ENCODE data around the gene MRFAP1L1. TPM values are rescaled to one million over a fixed set of nuclear protein-coding genes. Genes with fewer than 3 reads are reported as not detected.
"Not testable (repeated sequence)": the region's sequence is repeated elsewhere in the genome, so short reads cannot be mapped to it uniquely, and the experiment has no call there.

MRFAP1L1 gene
- polyA plus RNA-seq, 1 donor, result 64.1 TPM

- Histone ChIP-seq H3K9me3 (ENCODE audit: control insufficient read depth, low read depth, low read length) (peaks cover 7% of the 10 kb centered on the region), H3K27me3 (ENCODE audit: control insufficient read depth, insufficient read depth, low read length) (no peaks in the 10 kb centered on the region), H3K4me1 (ENCODE audit: control insufficient read depth, insufficient read depth, low read length) (peaks cover 6% of the 10 kb centered on the region), H3K36me3 (ENCODE audit: control insufficient read depth, insufficient read depth, low read length) (peaks cover 19% of the 10 kb centered on the region), H3K4me3 (ENCODE audit: low read length) (peak overlapping the region; percentile 57), H3K27ac (ENCODE audit: low read length) (no peak overlapping the region)
- peak; percentile 55 to 75 for DNase-seq
- WGBS (ENCODE audit: insufficient coverage, low lambda C conversion rate), result 0% methylated on average over 1 of the region's 40 CpGs
Observed at GRCh38 chr4:6674500-6675149, 35.0 kb downstream of the MRFAP1L1 start.

GRCh38 chr4:6673660-6674499, 35.8 kb downstream of the MRFAP1L1 start:
- DNase-seq, result peak; percentile 96 to 98
- peak overlapping the region; percentile 57 for H3K4me3 ChIP-seq (ENCODE audit: low read length)
- H3K36me3 ChIP-seq (ENCODE audit: control insufficient read depth, insufficient read depth, low read length), result peaks cover 19% of the 10 kb centered on the region
- H3K9me3 ChIP-seq (ENCODE audit: control insufficient read depth, low read depth, low read length), result peaks cover 7% of the 10 kb centered on the region
- no peaks in the 10 kb centered on the region for H3K27me3 ChIP-seq (ENCODE audit: control insufficient read depth, insufficient read depth, low read length)
- H3K4me1 ChIP-seq (ENCODE audit: control insufficient read depth, insufficient read depth, low read length), result peaks cover 6% of the 10 kb centered on the region
- peak overlapping the region; percentile 91 for H3K27ac ChIP-seq (ENCODE audit: low read length)
- no CpG with 5 or more reads among the region's 89 CpGs for WGBS (ENCODE audit: insufficient coverage, low lambda C conversion rate)

- not testable (repeated sequence) for H3K27me3 ChIP-seq (ENCODE audit: control insufficient read depth, insufficient read depth, low read length); H3K4me1 ChIP-seq (ENCODE audit: control insufficient read depth, insufficient read depth, low read length); H3K9me3 ChIP-seq (ENCODE audit: control insufficient read depth, low read depth, low read length)
- Histone ChIP-seq H3K36me3 (ENCODE audit: control insufficient read depth, insufficient read depth, low read length) (peaks cover 17% of the 10 kb centered on the region), H3K4me3 (ENCODE audit: low read length) (peak overlapping the region; percentile 57), H3K27ac (ENCODE audit: low read length) (peak overlapping the region; percentile 91)
- no CpG with 5 or more reads among the region's 14 CpGs for WGBS (ENCODE audit: insufficient coverage, low lambda C conversion rate)
- DNase-seq, result peak in 1 of 2 donors; percentile 54
Observed at GRCh38 chr4:6673191-6673659, 36.4 kb downstream of the MRFAP1L1 start.

DNA sequence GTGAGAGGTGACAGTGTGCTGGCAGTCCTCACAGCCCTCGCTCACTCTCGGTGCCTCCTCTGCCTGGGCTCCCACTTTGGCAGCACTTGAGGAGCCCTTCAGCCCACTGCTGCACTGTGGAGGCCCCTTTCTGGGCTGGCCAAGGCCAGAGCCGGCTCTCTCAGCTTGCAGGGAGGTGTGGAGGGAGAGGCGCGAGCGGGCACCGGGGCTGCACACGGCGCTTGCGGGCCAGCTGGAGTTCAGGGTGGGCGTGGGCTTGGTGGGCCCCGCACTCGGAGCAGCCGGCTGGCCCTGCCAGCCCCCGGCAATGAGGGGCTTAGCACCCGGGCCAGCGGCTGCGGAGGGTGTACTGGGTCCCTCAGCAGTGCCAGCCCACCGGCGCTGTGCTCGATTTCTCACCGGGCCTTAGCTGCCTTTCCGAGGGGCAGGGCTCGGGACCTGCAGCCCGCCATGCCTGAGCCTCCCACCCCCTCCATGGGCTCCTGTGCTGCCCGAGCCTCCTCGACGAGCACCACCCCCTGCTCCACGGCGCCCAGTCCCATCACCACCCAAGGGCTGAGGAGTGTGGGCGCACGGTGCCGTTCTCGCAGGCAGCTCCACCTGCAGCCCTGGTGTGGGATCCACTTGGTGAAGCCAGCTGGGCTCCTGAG, 37.0 kb downstream of the MRFAP1L1 start:
- H3K9me3 ChIP-seq (ENCODE audit: control insufficient read depth, low read depth, low read length); H3K27ac ChIP-seq (ENCODE audit: low read length); H3K4me1 ChIP-seq (ENCODE audit: control insufficient read depth, insufficient read depth, low read length); H3K27me3 ChIP-seq (ENCODE audit: control insufficient read depth, insufficient read depth, low read length); DNase-seq; H3K4me3 ChIP-seq (ENCODE audit: low read length): not testable (repeated sequence)
- peaks cover 16% of the 10 kb centered on the region for H3K36me3 ChIP-seq (ENCODE audit: control insufficient read depth, insufficient read depth, low read length)
- WGBS (ENCODE audit: insufficient coverage, low lambda C conversion rate), result no CpG with 5 or more reads among the region's 34 CpGs

DNA sequence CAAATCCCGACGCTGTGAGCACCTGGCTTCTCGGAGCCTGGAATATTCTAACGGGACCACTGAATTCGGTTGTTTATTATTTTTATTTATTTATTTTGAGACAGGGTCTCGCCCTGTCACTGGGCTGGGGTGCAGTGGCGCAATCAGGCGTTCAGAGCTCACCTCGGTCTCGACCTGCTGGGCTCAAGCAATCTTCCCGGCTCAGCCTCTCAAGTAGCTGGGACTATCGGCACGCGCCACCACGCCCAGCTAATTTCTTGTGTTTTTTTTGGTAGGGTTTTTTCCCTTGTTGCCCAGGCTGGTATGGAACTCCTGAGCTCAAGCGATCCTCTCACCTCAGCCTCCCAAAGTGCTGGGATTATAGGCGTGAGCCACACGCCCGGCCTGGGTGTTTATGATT, 37.5 kb downstream of the MRFAP1L1 start:
- no peak overlapping the region for H3K27ac ChIP-seq (ENCODE audit: low read length)
- H3K9me3 ChIP-seq (ENCODE audit: control insufficient read depth, low read depth, low read length), result peaks cover 7% of the 10 kb centered on the region
- no peaks in the 10 kb centered on the region for H3K27me3 ChIP-seq (ENCODE audit: control insufficient read depth, insufficient read depth, low read length)
- peaks cover 14% of the 10 kb centered on the region for H3K36me3 ChIP-seq (ENCODE audit: control insufficient read depth, insufficient read depth, low read length)
- peaks cover 6% of the 10 kb centered on the region for H3K4me1 ChIP-seq (ENCODE audit: control insufficient read depth, insufficient read depth, low read length)
- no peak for DNase-seq
- H3K4me3 ChIP-seq (ENCODE audit: low read length), result no peak overlapping the region
- WGBS (ENCODE audit: insufficient coverage, low lambda C conversion rate), result no CpG with 5 or more reads among the region's 19 CpGs

- Histone ChIP-seq H3K27me3 (ENCODE audit: control insufficient read depth, insufficient read depth, low read length) (no peaks in the 10 kb centered on the region), H3K4me1 (ENCODE audit: control insufficient read depth, insufficient read depth, low read length) (peaks cover 6% of the 10 kb centered on the region), H3K27ac (ENCODE audit: low read length) (no peak overlapping the region), H3K36me3 (ENCODE audit: control insufficient read depth, insufficient read depth, low read length) (peaks cover 10% of the 10 kb centered on the region), H3K9me3 (ENCODE audit: control insufficient read depth, low read depth, low read length) (peaks cover 7% of the 10 kb centered on the region), H3K4me3 (ENCODE audit: low read length) (no peak overlapping the region)
- DNase-seq, result no peak
- WGBS (ENCODE audit: insufficient coverage, low lambda C conversion rate), result no CpG with 5 or more reads among the region's 1 CpG
Observed at GRCh38 chr4:6671648-6672047, 38.0 kb downstream of the MRFAP1L1 start.

DNA sequence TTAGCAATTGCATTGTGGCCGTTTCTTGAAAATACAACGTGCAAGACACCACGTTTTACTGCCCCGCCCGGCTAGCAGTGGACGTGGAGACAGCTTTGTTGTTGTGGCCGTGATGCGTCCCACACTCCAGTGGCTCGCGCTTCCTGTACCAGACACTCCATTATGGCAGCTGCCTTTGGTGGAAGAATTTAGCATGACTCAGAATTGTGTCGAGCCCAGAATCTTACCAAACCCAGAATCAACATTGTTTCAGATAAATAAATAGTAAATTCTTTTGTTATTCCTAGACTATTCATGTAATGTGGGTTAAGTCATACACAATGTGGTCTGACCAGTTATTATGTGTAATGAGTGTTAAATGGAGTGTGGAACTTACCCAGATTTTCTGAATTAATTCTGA, 41.3 kb downstream of the MRFAP1L1 start:
- no CpG with 5 or more reads among the region's 11 CpGs for WGBS (ENCODE audit: insufficient coverage, low lambda C conversion rate)
- H3K27me3 ChIP-seq (ENCODE audit: control insufficient read depth, insufficient read depth, low read length), result peaks cover 26% of the 10 kb centered on the region
- DNase-seq, result no peak
- peaks cover 10% of the 10 kb centered on the region for H3K9me3 ChIP-seq (ENCODE audit: control insufficient read depth, low read depth, low read length)
- no peak overlapping the region for H3K27ac ChIP-seq (ENCODE audit: low read length)
- H3K4me1 ChIP-seq (ENCODE audit: control insufficient read depth, insufficient read depth, low read length), result no peaks in the 10 kb centered on the region
- H3K36me3 ChIP-seq (ENCODE audit: control insufficient read depth, insufficient read depth, low read length), result peaks cover 2% of the 10 kb centered on the region
- H3K4me3 ChIP-seq (ENCODE audit: low read length), result no peak overlapping the region

DNA sequence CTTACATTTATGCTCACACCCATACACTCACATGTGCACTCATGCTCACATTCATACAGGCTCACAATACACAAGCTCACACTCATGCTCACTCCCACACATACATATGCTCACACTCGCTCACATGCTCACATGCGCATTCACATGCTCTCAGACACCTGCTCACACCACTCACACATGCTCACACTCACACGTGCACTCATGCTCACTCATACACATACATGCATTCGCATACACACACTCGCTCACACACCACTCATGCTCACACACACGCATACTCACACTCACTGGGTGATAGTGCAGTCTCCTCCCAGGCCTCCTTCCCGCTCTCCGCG, 44.4 kb downstream of the MRFAP1L1 start:
- H3K27ac ChIP-seq (ENCODE audit: low read length), result no peak overlapping the region
- H3K9me3 ChIP-seq (ENCODE audit: control insufficient read depth, low read depth, low read length), result peaks cover 3% of the 10 kb centered on the region
- H3K4me1 ChIP-seq (ENCODE audit: control insufficient read depth, insufficient read depth, low read length), result no peaks in the 10 kb centered on the region
- WGBS (ENCODE audit: insufficient coverage, low lambda C conversion rate), result 100% methylated on average over 4 of the region's 9 CpGs
- H3K4me3 ChIP-seq (ENCODE audit: low read length), result no peak overlapping the region
- no peak for DNase-seq
- H3K36me3 ChIP-seq (ENCODE audit: control insufficient read depth, insufficient read depth, low read length), result no peaks in the 10 kb centered on the region
- peaks cover 46% of the 10 kb centered on the region for H3K27me3 ChIP-seq (ENCODE audit: control insufficient read depth, insufficient read depth, low read length)

DNA sequence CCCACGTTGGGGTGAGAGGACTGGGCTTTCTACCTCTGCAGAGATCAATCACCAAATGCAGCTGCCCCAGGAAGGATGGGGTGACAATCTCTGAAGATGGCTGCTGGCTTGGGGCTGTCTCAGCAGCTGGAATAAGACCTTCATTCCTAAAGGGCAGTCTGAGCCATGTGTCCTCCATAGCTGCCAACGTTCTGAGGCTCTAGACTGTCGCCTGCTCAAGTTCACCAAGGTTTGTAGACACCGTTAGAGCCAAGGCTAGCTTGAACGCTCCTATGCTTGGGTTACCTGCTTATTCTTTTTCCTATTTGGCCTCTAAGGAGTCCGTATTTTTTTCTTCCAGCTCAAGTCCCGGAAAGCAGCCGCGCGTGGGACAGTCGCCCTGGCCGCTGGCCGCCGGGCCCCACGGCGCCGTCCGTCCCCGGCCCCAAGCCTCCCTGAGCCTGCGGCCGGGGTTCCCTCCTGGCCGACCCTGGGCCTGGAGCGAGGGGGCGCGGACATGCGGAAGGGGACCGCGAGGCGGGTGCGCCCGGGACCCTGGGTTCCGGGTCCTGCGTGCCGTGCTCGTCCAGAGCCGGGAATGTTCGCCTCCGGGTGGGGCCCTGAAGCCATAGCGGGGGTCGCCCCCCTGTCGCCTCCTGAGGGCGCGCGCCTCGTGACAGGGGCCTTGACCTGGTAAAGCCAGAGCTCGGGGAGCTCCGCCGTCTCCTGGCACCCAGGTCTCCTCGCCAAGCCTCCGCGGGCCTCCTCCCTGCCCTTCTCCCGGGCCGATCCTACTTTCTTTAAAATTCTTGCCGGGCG, 45.9 kb downstream of the MRFAP1L1 start:
- 17% methylated on average over 2 of the region's 55 CpGs for WGBS (ENCODE audit: insufficient coverage, low lambda C conversion rate)
- Histone ChIP-seq H3K36me3 (ENCODE audit: control insufficient read depth, insufficient read depth, low read length) (no peaks in the 10 kb centered on the region), H3K4me1 (ENCODE audit: control insufficient read depth, insufficient read depth, low read length) (no peaks in the 10 kb centered on the region), H3K27me3 (ENCODE audit: control insufficient read depth, insufficient read depth, low read length) (peaks cover 60% of the 10 kb centered on the region), H3K27ac (ENCODE audit: low read length) (no peak overlapping the region), H3K4me3 (ENCODE audit: low read length) (no peak overlapping the region), H3K9me3 (ENCODE audit: control insufficient read depth, low read depth, low read length) (peaks cover 3% of the 10 kb centered on the region)
- DNase-seq, result no peak

DNA sequence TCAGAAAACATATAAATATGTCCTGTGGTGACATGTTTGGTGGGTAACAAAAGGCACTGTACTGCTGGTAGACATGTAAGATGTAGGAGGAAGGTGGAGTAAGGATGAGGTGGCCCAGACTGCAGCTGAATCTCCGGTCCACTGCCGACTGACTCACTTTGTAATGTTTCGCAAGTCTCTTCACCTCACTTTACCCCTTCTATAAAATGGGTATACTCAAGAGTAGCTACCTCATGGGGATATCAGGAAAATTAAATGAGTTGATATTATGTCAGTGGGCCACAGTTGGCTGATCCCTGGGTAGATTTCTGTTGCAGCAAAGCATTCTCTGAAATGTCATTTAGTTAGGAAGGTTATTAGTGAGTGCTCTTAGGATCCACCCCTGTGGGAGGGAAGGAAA, 47.1 kb downstream of the MRFAP1L1 start:
- peaks cover 5% of the 10 kb centered on the region for H3K9me3 ChIP-seq (ENCODE audit: control insufficient read depth, low read depth, low read length)
- no peaks in the 10 kb centered on the region for H3K36me3 ChIP-seq (ENCODE audit: control insufficient read depth, insufficient read depth, low read length)
- no peak overlapping the region for H3K4me3 ChIP-seq (ENCODE audit: low read length)
- H3K4me1 ChIP-seq (ENCODE audit: control insufficient read depth, insufficient read depth, low read length), result no peaks in the 10 kb centered on the region
- DNase-seq, result no peak
- no CpG with 5 or more reads among the region's 3 CpGs for WGBS (ENCODE audit: insufficient coverage, low lambda C conversion rate)
- peaks cover 70% of the 10 kb centered on the region for H3K27me3 ChIP-seq (ENCODE audit: control insufficient read depth, insufficient read depth, low read length)
- no peak overlapping the region for H3K27ac ChIP-seq (ENCODE audit: low read length)
